WTC11 (cell line): ENCODE results near the gene RPS29. TPM values are rescaled to one million over a fixed set of nuclear protein-coding genes. Genes with fewer than 3 reads are reported as not detected.

Experiments
- ARID4B ChIP-seq: sonication (generic); formaldehyde crosslinking; IDR thresholded peaks from 2 replicates; pipeline ENCODE4 v1.8.0; 2023; ENCODE audit warnings: missing genetic modification reagents, mild to moderate bottlenecking, borderline replicate concordance
- HMGXB4 ChIP-seq: sonication (generic); formaldehyde crosslinking; IDR thresholded peaks from 2 replicates; pipeline ENCODE4 v1.8.1; 2023; ENCODE audit warnings: mild to moderate bottlenecking, moderate library complexity, missing genetic modification reagents
- IRF1 ChIP-seq: sonication (generic); formaldehyde crosslinking; IDR thresholded peaks from 2 replicates; pipeline ENCODE4 v1.8.0; 2023; ENCODE audit warnings: missing genetic modification reagents
- IRF2 ChIP-seq: sonication (generic); formaldehyde crosslinking; IDR thresholded peaks from 2 replicates; pipeline ENCODE4 v1.8.0; 2022; ENCODE audit warnings: low read depth, missing genetic modification reagents, borderline replicate concordance
- NFATC4 ChIP-seq: fragments of 250-450 bp; sonication (Bioruptor Pico); IDR thresholded peaks from 2 replicates; pipeline ENCODE4 v1.9.0; 2021; ENCODE audit warnings: mild to moderate bottlenecking
- NR1H2 ChIP-seq: sonication (generic); formaldehyde crosslinking; IDR thresholded peaks from 2 replicates; pipeline ENCODE4 v1.9.0; 2021; ENCODE audit warnings: mild to moderate bottlenecking, moderate library complexity, missing genetic modification reagents
- NR3C1 ChIP-seq: sonication (generic); formaldehyde crosslinking; conservative IDR thresholded peaks from 2 replicates; pipeline ENCODE4 v1.8.1; 2023; ENCODE audit warnings: low read depth, mild to moderate bottlenecking, missing genetic modification reagents
- RELA ChIP-seq: sonication (generic); formaldehyde crosslinking; IDR thresholded peaks from 2 replicates; pipeline ENCODE4 v1.8.1; 2022; ENCODE audit warnings: missing genetic modification reagents, mild to moderate bottlenecking, borderline replicate concordance
- SMAD4 ChIP-seq: sonication (generic); formaldehyde crosslinking; IDR thresholded peaks from 2 replicates; pipeline ENCODE4 v1.8.0; 2022; ENCODE audit warnings: mild to moderate bottlenecking, missing genetic modification reagents
- ZNF121 ChIP-seq: sonication (generic); formaldehyde crosslinking; IDR thresholded peaks from 2 replicates; pipeline ENCODE4 v1.8.0; 2023; ENCODE audit warnings: missing genetic modification reagents
- ZNF138 ChIP-seq: sonication (generic); formaldehyde crosslinking; conservative IDR thresholded peaks from 2 replicates; pipeline ENCODE4 v1.8.1; 2022; ENCODE audit warnings: mild to moderate bottlenecking, moderate library complexity, missing genetic modification reagents
- ZNF219 ChIP-seq: sonication (generic); formaldehyde crosslinking; IDR thresholded peaks from 2 replicates; pipeline ENCODE4 v1.8.0; 2023; ENCODE audit warnings: missing genetic modification reagents, mild to moderate bottlenecking, borderline replicate concordance
- ZNF232 ChIP-seq: sonication (generic); formaldehyde crosslinking; IDR thresholded peaks from 2 replicates; pipeline ENCODE4 v1.8.0; 2022; ENCODE audit warnings: mild to moderate bottlenecking, missing genetic modification reagents
- ZNF671 ChIP-seq: fragments of 250-450 bp; sonication (Bioruptor Pico); IDR thresholded peaks from 2 replicates; pipeline ENCODE4 v1.8.0; 2021; ENCODE audit warnings: mild to moderate bottlenecking
- total RNA-seq: library from RNA; stranded (reverse); gene quantifications from 3 replicates; pipeline ENCODE4 v1.2.3, GENCODE V29; 2021
- TF ChIP-seq, protein P1 (sequence below): sonication (generic); formaldehyde crosslinking; IDR thresholded peaks from 2 replicates; pipeline ENCODE4 v1.8.1; 2022; ENCODE audit warnings: mild to moderate bottlenecking, missing genetic modification reagents, moderate library complexity, borderline replicate concordance
- TF ChIP-seq, protein P2 (sequence below): sonication (generic); formaldehyde crosslinking; IDR thresholded peaks from 2 replicates; pipeline ENCODE4 v1.8.0; 2022; ENCODE audit warnings: mild to moderate bottlenecking, missing genetic modification reagents
- TF ChIP-seq, protein P3 (sequence below): sonication (generic); formaldehyde crosslinking; IDR thresholded peaks from 2 replicates; pipeline ENCODE4 v1.8.1; 2023; ENCODE audit warnings: mild to moderate bottlenecking, missing genetic modification reagents, borderline replicate concordance
- TF ChIP-seq, protein P4 (sequence below): sonication (generic); formaldehyde crosslinking; IDR thresholded peaks from 2 replicates; pipeline ENCODE4 v1.8.1; 2022; ENCODE audit warnings: missing genetic modification reagents, borderline replicate concordance
- TF ChIP-seq, protein P5 (sequence below): fragments of 250-450 bp; sonication (Bioruptor Pico); IDR thresholded peaks from 2 replicates; pipeline ENCODE4 v1.8.0; 2021; ENCODE audit warnings: mild to moderate bottlenecking
- TF ChIP-seq, protein P6 (sequence below): fragments of 250-450 bp; sonication (Bioruptor Pico); IDR thresholded peaks from 2 replicates; pipeline ENCODE4 v1.9.0; 2021; ENCODE audit warnings: mild to moderate bottlenecking

The RPS29 gene
- total RNA-seq, 1 experiment from 2014 or later = 2,168 TPM

DNA sequence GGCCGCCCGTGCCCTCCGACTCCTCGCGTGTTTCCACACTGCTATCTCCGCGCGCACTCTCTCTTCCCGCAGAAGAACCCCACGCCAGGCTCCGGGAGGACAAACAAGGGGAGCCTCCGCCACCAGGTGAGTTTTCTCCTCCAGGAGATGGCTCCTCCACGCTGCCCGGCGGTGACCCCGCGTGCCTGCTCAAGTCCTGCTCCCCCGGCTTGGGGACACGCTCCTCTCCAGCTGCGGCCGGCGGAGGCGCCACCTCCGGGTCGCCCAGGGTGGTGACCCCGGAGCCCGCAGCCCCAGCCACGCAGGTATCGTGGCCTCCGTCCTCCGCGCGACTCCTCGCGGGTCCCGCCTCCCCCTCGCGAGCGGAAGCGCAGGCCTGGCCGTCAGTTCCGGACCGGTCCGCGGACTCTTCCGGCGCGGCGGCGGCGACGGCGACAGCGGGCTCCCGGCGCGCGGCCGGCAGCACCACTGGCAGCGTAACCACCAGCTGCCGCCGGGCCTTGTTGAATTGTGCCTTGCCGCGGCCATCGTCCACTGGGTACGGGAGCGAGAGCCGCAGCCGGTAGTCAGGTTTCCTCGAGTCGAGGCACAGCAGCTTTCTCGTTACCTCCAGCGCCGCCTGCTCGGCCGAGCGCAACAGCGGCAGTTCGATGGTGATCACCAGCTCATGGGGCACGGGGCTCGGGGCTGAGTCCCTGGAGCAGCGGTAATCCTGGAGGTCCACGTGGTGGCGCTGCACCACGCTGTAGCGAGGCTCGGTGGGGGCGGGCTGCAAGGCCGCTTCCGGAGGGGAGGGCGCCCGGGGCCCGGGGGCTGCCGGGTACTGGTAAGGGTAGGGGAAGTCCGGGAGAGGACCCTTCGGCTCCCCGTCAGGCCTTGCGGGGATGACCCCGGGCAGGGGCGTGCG lies 47.7 kb upstream of the RPS29 start (continued):
- TF ChIP-seq, protein P1, sequence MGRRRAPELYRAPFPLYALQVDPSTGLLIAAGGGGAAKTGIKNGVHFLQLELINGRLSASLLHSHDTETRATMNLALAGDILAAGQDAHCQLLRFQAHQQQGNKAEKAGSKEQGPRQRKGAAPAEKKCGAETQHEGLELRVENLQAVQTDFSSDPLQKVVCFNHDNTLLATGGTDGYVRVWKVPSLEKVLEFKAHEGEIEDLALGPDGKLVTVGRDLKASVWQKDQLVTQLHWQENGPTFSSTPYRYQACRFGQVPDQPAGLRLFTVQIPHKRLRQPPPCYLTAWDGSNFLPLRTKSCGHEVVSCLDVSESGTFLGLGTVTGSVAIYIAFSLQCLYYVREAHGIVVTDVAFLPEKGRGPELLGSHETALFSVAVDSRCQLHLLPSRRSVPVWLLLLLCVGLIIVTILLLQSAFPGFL (CRISPR knock-in tag) = 0 out of 2 replicates have a peak, but pooled peaks have one; percentile 40
- TF ChIP-seq, protein P2, sequence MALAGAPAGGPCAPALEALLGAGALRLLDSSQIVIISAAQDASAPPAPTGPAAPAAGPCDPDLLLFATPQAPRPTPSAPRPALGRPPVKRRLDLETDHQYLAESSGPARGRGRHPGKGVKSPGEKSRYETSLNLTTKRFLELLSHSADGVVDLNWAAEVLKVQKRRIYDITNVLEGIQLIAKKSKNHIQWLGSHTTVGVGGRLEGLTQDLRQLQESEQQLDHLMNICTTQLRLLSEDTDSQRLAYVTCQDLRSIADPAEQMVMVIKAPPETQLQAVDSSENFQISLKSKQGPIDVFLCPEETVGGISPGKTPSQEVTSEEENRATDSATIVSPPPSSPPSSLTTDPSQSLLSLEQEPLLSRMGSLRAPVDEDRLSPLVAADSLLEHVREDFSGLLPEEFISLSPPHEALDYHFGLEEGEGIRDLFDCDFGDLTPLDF (CRISPR knock-in tag) = peak; percentile 52
- TF ChIP-seq HMGXB4 (CRISPR knock-in tag) = peak; percentile 98
- 0 out of 2 replicates have a peak, but pooled peaks have one; percentile 11 for TF ChIP-seq ZNF121
- TF ChIP-seq, protein P3, sequence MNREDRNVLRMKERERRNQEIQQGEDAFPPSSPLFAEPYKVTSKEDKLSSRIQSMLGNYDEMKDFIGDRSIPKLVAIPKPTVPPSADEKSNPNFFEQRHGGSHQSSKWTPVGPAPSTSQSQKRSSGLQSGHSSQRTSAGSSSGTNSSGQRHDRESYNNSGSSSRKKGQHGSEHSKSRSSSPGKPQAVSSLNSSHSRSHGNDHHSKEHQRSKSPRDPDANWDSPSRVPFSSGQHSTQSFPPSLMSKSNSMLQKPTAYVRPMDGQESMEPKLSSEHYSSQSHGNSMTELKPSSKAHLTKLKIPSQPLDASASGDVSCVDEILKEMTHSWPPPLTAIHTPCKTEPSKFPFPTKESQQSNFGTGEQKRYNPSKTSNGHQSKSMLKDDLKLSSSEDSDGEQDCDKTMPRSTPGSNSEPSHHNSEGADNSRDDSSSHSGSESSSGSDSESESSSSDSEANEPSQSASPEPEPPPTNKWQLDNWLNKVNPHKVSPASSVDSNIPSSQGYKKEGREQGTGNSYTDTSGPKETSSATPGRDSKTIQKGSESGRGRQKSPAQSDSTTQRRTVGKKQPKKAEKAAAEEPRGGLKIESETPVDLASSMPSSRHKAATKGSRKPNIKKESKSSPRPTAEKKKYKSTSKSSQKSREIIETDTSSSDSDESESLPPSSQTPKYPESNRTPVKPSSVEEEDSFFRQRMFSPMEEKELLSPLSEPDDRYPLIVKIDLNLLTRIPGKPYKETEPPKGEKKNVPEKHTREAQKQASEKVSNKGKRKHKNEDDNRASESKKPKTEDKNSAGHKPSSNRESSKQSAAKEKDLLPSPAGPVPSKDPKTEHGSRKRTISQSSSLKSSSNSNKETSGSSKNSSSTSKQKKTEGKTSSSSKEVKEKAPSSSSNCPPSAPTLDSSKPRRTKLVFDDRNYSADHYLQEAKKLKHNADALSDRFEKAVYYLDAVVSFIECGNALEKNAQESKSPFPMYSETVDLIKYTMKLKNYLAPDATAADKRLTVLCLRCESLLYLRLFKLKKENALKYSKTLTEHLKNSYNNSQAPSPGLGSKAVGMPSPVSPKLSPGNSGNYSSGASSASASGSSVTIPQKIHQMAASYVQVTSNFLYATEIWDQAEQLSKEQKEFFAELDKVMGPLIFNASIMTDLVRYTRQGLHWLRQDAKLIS = no peak
- peak; percentile 60; the same call in 1 of the 2 replicates for TF ChIP-seq IRF2 (CRISPR knock-in tag)
- no peak for TF ChIP-seq RELA (CRISPR knock-in tag)
- no peak for TF ChIP-seq NR1H2 (CRISPR knock-in tag)
- TF ChIP-seq, protein P4, sequence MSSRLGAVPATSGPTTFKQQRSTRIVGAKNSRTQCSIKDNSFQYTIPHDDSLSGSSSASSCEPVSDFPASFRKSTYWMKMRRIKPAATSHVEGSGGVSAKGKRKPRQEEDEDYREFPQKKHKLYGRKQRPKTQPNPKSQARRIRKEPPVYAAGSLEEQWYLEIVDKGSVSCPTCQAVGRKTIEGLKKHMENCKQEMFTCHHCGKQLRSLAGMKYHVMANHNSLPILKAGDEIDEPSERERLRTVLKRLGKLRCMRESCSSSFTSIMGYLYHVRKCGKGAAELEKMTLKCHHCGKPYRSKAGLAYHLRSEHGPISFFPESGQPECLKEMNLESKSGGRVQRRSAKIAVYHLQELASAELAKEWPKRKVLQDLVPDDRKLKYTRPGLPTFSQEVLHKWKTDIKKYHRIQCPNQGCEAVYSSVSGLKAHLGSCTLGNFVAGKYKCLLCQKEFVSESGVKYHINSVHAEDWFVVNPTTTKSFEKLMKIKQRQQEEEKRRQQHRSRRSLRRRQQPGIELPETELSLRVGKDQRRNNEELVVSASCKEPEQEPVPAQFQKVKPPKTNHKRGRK = 0 out of 2 replicates have a peak, but pooled peaks have one; percentile 19
- TF ChIP-seq SMAD4 (CRISPR knock-in tag) = no peak
- no peak; the same call in 1 of the 2 replicates for TF ChIP-seq ARID4B (CRISPR knock-in tag)
- TF ChIP-seq, protein P5, sequence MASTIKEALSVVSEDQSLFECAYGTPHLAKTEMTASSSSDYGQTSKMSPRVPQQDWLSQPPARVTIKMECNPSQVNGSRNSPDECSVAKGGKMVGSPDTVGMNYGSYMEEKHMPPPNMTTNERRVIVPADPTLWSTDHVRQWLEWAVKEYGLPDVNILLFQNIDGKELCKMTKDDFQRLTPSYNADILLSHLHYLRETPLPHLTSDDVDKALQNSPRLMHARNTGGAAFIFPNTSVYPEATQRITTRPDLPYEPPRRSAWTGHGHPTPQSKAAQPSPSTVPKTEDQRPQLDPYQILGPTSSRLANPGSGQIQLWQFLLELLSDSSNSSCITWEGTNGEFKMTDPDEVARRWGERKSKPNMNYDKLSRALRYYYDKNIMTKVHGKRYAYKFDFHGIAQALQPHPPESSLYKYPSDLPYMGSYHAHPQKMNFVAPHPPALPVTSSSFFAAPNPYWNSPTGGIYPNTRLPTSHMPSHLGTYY (CRISPR knock-in tag) = no peak
- peak; percentile 64; the same call in 1 of the 2 replicates for TF ChIP-seq ZNF232 (CRISPR knock-in tag)
- no peak for TF ChIP-seq ZNF219
- 0 out of 2 replicates have a peak, but pooled peaks have one; percentile 23 for TF ChIP-seq NR3C1 (CRISPR knock-in tag)
- 0 out of 2 replicates have a peak, but pooled peaks have one; percentile 21 for TF ChIP-seq NFATC4 (CRISPR knock-in tag)
- TF ChIP-seq, protein P6, sequence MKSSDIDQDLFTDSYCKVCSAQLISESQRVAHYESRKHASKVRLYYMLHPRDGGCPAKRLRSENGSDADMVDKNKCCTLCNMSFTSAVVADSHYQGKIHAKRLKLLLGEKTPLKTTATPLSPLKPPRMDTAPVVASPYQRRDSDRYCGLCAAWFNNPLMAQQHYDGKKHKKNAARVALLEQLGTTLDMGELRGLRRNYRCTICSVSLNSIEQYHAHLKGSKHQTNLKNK (CRISPR knock-in tag) = no peak
- no peak for TF ChIP-seq ZNF671
- TF ChIP-seq IRF1 (CRISPR knock-in tag) = no peak; the same call in 1 of the 2 replicates
- TF ChIP-seq ZNF138 (CRISPR knock-in tag) = no peak
